NCI-H146 treated with DMSO at 0.1 percent for 48 hours (cell line): ENCODE data around the gene PRSS37.

Experiments used
- DNase-seq: peaks from one replicate; lab custom pipeline; 2025; ENCODE audit not compliant: unreplicated experiment; lab: John Stamatoyannopoulos, UW

PRSS37 gene

GRCh38 chr7:141789917-141790316 is 51.4 kb downstream of the PRSS37 start, which contains the start of gene TAS2R5:
TAS2R5 (plus strand) TSS chr7:141790217; CDS start chr7:141790362, 145 bp downstream.
- DNase-seq = no peak

GRCh38 chr7:141788296-141788695 is 53.0 kb downstream of the PRSS37 start:
- no peak for DNase-seq
